Esophagus squamous epithelium (tissue), 5 donors: ENCODE measurements around the gene NEK7. TPM values are rescaled to one million over a fixed set of nuclear protein-coding genes. Genes with fewer than 3 reads are reported as not detected.

ENCODE experiments used
- DNase-seq: peaks from one replicate; lab custom pipeline; 2025; lab: John Stamatoyannopoulos, UW
- H3K27ac ChIP-seq, 4 donors: fragments of 200-600 bp; sonication (generic); one replicate each; pipeline ENCODE4 v1.5.1; 2016 to 2019; ENCODE audit warnings: mild to moderate bottlenecking in 1 of 4
- H3K27me3 ChIP-seq, 4 donors: fragments of 200-600 bp; sonication (generic); 1 replicate in 3 of 4; 2 replicates in 1 of 4; pipeline versions ENCODE4 v1.5.1 to v1.6.0; 2017 to 2021; ENCODE audit warnings: antibody characterized with exemption in 1 of 4
- H3K36me3 ChIP-seq, 3 donors: fragments of 200-600 bp; sonication (generic); one replicate each; pipeline ENCODE4 v1.5.1; 2016 to 2019
- H3K4me1 ChIP-seq, 3 donors: fragments of 200-600 bp; sonication (generic); one replicate each; pipeline ENCODE4 v1.5.1; 2017 to 2019
- H3K4me3 ChIP-seq, 4 donors: fragments of 200-600 bp; sonication (generic); 1 replicate in 3 of 4; 2 replicates in 1 of 4; pipeline ENCODE4 v1.5.1; 2016 to 2019; ENCODE audit warnings: mild to moderate bottlenecking in 2 of 4, moderate library complexity in 1 of 4
- H3K9me3 ChIP-seq, 3 donors: fragments of 200-600 bp; sonication (generic); one replicate each; pipeline ENCODE4 v1.5.1; 2016 to 2019
- POLR2A ChIP-seq, 4 donors: fragments of 450-650 bp; IDR thresholded peaks; one replicate each; pipeline ENCODE4 v1.6.1; 2017; ENCODE audit warnings: antibody characterized with exemption in 4 of 4, mild to moderate bottlenecking in 4 of 4, moderate library complexity in 3 of 4
- WGBS, 2 donors: methylation state at CpG; one replicate each; pipeline ENCODE4 v1.1.5; 2018; 5-methylcytosine and 5-hydroxymethylcytosine counted together
- intact Hi-C: fragments of 100-400 bp; cut with DNase I; formaldehyde crosslinking; loops from one replicate; pipeline ENCODE4 v1.15.0; 2022
- total RNA-seq, 4 donors: library from RNA; depleted of rRNA; stranded (reverse); fragments of >200 nt; gene quantifications; one replicate each; pipeline ENCODE4 v1.1.0, GENCODE V29; 2016
- TF ChIP-seq, protein P1 (sequence below), 6 experiments: fragments of 450-650 bp in 4 of 6; fragments of 200-600 bp in 2 of 6; sonication (generic) in 2 of 6; IDR thresholded peaks; one replicate each; pipeline ENCODE4 v1.5.1; 2016 to 2019; ENCODE audit warnings: antibody characterized with exemption in 6 of 6, mild to moderate bottlenecking in 4 of 6, moderate library complexity in 4 of 6
- donor health status: DM: yes; HTN: yes; CAD: no.

NEK7 gene
- total RNA-seq, 4 donors from 2014 or later = 26.2 to 79.2 (median 52.4) TPM

DNA sequence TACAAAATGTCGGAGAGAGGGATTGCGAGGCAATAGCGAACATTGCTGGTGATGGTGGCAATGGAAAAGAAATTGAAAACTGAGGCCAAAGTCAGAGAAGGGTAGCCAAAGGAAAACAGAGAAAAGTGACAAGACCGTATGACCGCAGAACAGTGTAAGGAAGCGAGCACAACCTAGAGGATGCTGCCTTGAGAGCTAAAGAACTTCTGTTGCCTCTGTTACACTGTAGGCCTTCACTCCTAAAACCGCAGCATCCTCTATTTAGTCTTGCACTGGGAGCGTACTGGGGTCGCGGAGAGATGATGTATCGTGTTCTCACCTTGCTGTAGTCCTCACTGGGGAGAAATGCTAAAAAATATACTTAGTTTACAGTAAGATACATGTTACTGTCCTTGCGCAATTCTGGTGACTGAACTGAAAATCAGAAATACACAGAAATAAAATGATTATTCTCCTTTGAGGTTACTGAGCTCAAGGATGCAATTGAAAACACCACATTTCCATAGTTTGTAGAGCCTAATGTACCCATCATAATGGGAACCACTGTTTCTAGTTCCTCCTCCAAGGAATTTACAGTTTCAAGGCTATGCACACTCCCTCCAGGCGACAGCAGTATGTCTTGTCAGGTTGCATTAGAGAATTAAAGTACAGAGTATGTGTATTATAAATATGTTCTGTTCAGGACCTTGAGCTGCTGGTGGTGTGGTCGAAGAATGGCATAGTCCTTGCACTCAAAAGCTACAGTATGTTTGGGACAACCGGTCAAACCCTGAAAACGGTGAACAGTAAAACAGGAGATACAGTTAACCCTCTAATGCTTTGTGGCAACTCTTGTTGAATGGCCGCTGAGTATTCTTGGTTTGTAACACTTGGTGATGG, 1.3 kb downstream of the NEK7 start:
- Histone ChIP-seq H3K4me3 (peak overlapping the region; percentile 75 to 89 (median 88)), H3K27me3 (no peaks in the 10 kb centered on the region), H3K9me3 (no peaks in the 10 kb centered on the region), H3K4me1 (peaks cover 10 to 59% (median 19%) of the 10 kb centered on the region in 3 donors), H3K27ac (peak overlapping the region; percentile 95 to 100 (median 98)), H3K36me3 (no peaks in the 10 kb centered on the region)
- TF ChIP-seq, protein P1, sequence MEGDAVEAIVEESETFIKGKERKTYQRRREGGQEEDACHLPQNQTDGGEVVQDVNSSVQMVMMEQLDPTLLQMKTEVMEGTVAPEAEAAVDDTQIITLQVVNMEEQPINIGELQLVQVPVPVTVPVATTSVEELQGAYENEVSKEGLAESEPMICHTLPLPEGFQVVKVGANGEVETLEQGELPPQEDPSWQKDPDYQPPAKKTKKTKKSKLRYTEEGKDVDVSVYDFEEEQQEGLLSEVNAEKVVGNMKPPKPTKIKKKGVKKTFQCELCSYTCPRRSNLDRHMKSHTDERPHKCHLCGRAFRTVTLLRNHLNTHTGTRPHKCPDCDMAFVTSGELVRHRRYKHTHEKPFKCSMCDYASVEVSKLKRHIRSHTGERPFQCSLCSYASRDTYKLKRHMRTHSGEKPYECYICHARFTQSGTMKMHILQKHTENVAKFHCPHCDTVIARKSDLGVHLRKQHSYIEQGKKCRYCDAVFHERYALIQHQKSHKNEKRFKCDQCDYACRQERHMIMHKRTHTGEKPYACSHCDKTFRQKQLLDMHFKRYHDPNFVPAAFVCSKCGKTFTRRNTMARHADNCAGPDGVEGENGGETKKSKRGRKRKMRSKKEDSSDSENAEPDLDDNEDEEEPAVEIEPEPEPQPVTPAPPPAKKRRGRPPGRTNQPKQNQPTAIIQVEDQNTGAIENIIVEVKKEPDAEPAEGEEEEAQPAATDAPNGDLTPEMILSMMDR (IDR thresholded peaks at IDR 0.05) = no peak
- TF ChIP-seq POLR2A (IDR thresholded peaks at IDR 0.05) = no peak
- DNase-seq = no peak
- intact Hi-C loops = no loop called here
- WGBS, 2 donors = 4 to 6% methylated on average over 17 of the region's 17 CpGs

DNA sequence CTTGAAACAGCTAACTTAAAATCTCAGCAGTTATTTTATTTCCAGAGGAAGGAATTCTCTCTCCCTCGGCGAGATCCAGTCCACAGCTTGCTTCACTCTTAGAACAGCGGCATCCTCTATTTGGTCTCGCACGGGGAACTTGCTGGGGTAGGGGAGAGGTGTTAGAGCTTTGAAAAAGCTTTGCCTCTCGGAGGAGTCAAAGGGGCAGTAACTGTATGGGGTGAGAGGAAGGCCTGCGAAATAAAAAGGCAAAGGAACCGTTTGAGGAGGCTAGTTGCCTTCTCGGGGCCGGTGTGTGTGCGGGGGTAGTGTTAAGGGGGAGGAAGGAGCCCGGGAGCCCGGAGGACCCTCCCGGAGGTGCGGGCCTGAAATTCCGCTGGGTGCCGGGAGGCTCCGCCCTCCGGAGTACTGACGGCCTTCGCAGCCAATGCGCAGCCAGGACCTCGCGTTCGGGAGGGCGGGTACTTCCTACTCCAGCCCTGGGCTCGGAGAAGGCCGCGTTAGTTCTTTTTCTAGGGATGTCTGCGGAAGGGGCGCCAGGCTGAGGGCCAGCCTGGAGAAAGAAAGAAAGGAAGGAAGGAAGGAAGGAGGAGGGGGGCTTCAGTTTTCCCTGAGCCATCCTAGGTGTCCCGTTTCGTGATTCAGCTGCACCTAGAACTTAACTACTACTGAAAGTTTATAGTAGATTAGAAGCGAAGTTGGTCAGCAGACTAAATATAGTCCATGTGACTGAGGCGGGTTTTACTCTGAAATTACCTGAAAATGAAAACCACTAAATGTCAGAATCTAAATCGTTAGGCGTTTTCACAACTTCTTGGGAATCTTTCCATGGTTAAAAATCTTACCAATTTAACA, 2.2 kb downstream of the NEK7 start:
- no peaks in the 10 kb centered on the region for H3K27me3 ChIP-seq
- intact Hi-C loops = no loop called here
- H3K27ac ChIP-seq = peak overlapping the region; percentile 95 to 100 (median 98)
- peak; percentile 36 for DNase-seq
- no peaks in the 10 kb centered on the region for H3K9me3 ChIP-seq
- WGBS, 2 donors = 0% methylated on average over 18 to 21 of the region's 37 CpGs
- peak overlapping the region; percentile 75 to 89 (median 88) for H3K4me3 ChIP-seq
- H3K4me1 ChIP-seq = peaks cover 10 to 62% (median 19%) of the 10 kb centered on the region in 3 donors
- peak in 2 of 4 donors; percentile 31 to 82 for TF ChIP-seq POLR2A (IDR thresholded peaks at IDR 0.05)
- TF ChIP-seq, protein P1 (IDR thresholded peaks at IDR 0.05) = no peak
- H3K36me3 ChIP-seq = no peaks in the 10 kb centered on the region

- Histone ChIP-seq H3K27ac (peak overlapping the region in 2 of 4 donors; percentile 98), H3K4me1 (peaks cover 10 to 65% (median 19%) of the 10 kb centered on the region in 3 donors), H3K27me3 (no peaks in the 10 kb centered on the region), H3K36me3 (no peaks in the 10 kb centered on the region), H3K4me3 (peak overlapping the region in 1 of 4 donors; percentile 75), H3K9me3 (no peaks in the 10 kb centered on the region)
- TF ChIP-seq POLR2A (IDR thresholded peaks at IDR 0.05) = no peak
- TF ChIP-seq, protein P1 (IDR thresholded peaks at IDR 0.05) = no peak
- 43 to 61% methylated on average over 7 of the region's 7 CpGs for WGBS, 2 donors
- no peak for DNase-seq
- intact Hi-C loops = no loop called here
Measured at GRCh38 chr1:198160222-198160621, 3.4 kb downstream of the NEK7 start.

DNA sequence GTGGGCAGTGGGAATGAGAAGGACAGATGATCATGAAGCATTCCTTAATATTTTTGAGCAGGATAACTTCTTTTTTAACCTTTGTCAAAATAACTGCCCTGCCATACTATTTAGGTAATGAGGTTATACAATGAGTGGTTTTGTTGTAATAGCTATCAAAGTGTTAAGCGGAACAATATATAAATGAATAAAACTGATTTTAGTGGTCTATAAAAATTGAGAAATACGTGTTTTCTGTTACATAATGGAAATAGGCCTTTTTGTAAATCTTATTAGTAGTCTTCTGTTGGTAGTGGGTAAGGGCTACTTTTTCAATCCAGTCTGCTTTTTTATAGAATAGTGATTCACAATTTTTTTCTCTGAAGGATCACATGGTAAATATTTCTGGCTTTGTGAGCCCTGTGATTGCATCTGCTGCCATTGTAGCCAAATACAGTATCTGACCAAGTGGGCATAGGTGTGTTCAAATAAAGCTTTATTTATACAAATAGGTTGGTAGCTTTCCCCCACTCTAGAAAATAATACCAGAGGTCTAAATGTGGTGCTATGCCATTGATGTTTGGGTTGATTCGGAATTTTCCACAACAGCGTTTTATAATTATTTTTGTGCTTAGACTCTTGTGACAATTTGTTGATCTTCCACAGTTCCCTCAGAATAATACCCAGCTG, 4.3 kb downstream of the NEK7 start:
- Histone ChIP-seq H3K9me3 (no peaks in the 10 kb centered on the region), H3K27ac (peak overlapping the region in 3 of 4 donors; percentile 41 to 71 (median 44)), H3K36me3 (no peaks in the 10 kb centered on the region), H3K27me3 (no peaks in the 10 kb centered on the region), H3K4me3 (no peak overlapping the region), H3K4me1 (peaks cover 16 to 62% (median 19%) of the 10 kb centered on the region in 3 donors)
- intact Hi-C loops = no loop called here
- WGBS, 2 donors = 92 to 94% methylated on average over 4 of the region's 4 CpGs
- TF ChIP-seq POLR2A (IDR thresholded peaks at IDR 0.05) = no peak
- TF ChIP-seq, protein P1 (IDR thresholded peaks at IDR 0.05) = no peak
- no peak for DNase-seq
